HEK293T (cell line): ENCODE results near the gene LIPH.
A peak's percentile ranks its signal among the peaks of the same experiment; 100 is the strongest.

Experiments used
- CTCF ChIA-PET: fragments of 350-600 bp; formaldehyde crosslinking; extraction: SDS; loops from one replicate; lab custom pipeline; 2021; ENCODE audit warnings: antibody characterized with exemption, inconsistent platforms; lab: Yijun Ruan, JAX
- POLR2A ChIA-PET: fragments of 350-600 bp; formaldehyde crosslinking; extraction: SDS; loops from one replicate; lab custom pipeline; 2020; ENCODE audit warnings: antibody characterized with exemption, inconsistent platforms; lab: Yijun Ruan, JAX
- DNase-seq: peaks from one replicate; pipeline ENCODE4 v3.0.0; 2012; ENCODE audit warnings: mixed read lengths; ENCODE audit errors: extremely low spot score
- ARNT ChIP-seq: fragments of 450-650 bp; IDR thresholded peaks from 2 replicates; pipeline ENCODE4 v1.6.1; 2017; ENCODE audit warnings: mild to moderate bottlenecking
- BHLHE40 ChIP-seq: fragments of 450-650 bp; IDR thresholded peaks from 2 replicates; pipeline ENCODE4 v1.6.1; 2016; ENCODE audit warnings: mild to moderate bottlenecking, moderate library complexity, borderline replicate concordance
- CTBP1 ChIP-seq: fragments of 450-650 bp; IDR thresholded peaks from 2 replicates; pipeline ENCODE4 v1.6.1; 2016; ENCODE audit warnings: borderline replicate concordance
- ELF4 ChIP-seq: fragments of 450-650 bp; IDR thresholded peaks from 2 replicates; pipeline ENCODE4 v1.6.1; 2017; ENCODE audit warnings: antibody characterized with exemption
- FOXA1 ChIP-seq: fragments of 450-650 bp; IDR thresholded peaks from 2 replicates; pipeline ENCODE4 v1.6.1; 2016; ENCODE audit warnings: mild to moderate bottlenecking
- FOXK2 ChIP-seq: fragments of 450-650 bp; IDR thresholded peaks from 2 replicates; pipeline ENCODE4 v1.6.1; 2016; ENCODE audit warnings: mild to moderate bottlenecking
- FOXM1 ChIP-seq: fragments of 450-650 bp; IDR thresholded peaks from 2 replicates; pipeline ENCODE4 v1.6.1; 2017; ENCODE audit warnings: mild to moderate bottlenecking, borderline replicate concordance
- HDGF ChIP-seq: fragments of 450-650 bp; IDR thresholded peaks from 2 replicates; pipeline ENCODE4 v1.6.1; 2017; ENCODE audit warnings: antibody characterized with exemption, borderline replicate concordance
- L3MBTL2 ChIP-seq: fragments of 450-650 bp; conservative IDR thresholded peaks from 2 replicates; pipeline ENCODE4 v1.6.1; 2016; ENCODE audit warnings: mild to moderate bottlenecking
- LEF1 ChIP-seq: fragments of 450-650 bp; IDR thresholded peaks from 2 replicates; pipeline ENCODE4 v1.6.1; 2017; ENCODE audit warnings: mild to moderate bottlenecking, borderline replicate concordance
- NFRKB ChIP-seq: fragments of 450-650 bp; IDR thresholded peaks from 2 replicates; pipeline ENCODE4 v1.6.1; 2016; ENCODE audit warnings: mild to moderate bottlenecking, moderate library complexity
- SP1 ChIP-seq: fragments of 450-650 bp; IDR thresholded peaks from 2 replicates; pipeline ENCODE4 v1.6.1; 2017
- SUZ12 ChIP-seq: fragments of 450-650 bp; IDR thresholded peaks from 2 replicates; pipeline ENCODE4 v1.6.1; 2016; ENCODE audit warnings: mild to moderate bottlenecking
- TARDBP ChIP-seq: fragments of 450-650 bp; IDR thresholded peaks from 2 replicates; pipeline ENCODE4 v1.6.1; 2016
- ZNF384 ChIP-seq: fragments of 450-650 bp; IDR thresholded peaks from 2 replicates; pipeline ENCODE4 v1.6.1; 2016
- TF ChIP-seq, protein P1 (sequence below): fragments of 450-650 bp; IDR thresholded peaks from 2 replicates; pipeline ENCODE4 v1.6.1; 2016

LIPH gene

DNA sequence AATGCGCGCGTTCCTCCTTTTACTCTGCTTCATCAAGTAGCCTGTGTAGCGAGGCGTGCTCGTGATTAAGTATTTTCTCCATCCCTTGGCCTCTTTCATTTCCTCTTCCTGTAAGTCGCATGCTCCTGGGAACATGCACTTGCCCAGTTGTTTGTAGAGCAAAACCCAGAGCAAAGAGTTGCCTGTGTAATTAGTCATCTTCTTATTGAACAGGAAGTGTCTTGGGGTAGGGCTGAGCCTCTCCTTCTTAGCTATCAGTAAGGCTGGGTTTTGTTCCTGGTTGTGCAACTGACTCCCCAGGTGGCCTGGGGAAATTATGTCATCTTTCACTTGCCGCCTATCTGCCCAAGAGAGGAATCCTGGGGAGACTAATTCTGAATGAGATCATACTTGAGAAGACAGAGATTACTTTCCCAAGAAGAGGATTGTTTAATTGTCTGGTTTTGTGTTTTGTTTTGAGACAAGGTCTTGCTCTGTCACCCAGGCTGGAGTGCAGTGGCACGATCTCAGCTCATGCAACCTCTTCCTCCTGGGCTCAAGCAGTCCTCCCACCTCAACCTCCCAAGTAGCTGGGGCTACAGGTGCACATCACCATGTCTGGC lies 14.9 kb downstream of the LIPH start:
- CTCF ChIA-PET = no interaction called here
- POLR2A ChIA-PET = no interaction called here
- no peak for TF ChIP-seq FOXA1
- TF ChIP-seq ARNT = no peak
- no peak for TF ChIP-seq SUZ12
- TF ChIP-seq LEF1 = no peak
- TF ChIP-seq L3MBTL2 = no peak
- TF ChIP-seq, protein P1, sequence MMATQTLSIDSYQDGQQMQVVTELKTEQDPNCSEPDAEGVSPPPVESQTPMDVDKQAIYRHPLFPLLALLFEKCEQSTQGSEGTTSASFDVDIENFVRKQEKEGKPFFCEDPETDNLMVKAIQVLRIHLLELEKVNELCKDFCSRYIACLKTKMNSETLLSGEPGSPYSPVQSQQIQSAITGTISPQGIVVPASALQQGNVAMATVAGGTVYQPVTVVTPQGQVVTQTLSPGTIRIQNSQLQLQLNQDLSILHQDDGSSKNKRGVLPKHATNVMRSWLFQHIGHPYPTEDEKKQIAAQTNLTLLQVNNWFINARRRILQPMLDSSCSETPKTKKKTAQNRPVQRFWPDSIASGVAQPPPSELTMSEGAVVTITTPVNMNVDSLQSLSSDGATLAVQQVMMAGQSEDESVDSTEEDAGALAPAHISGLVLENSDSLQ = no peak
- no peak for TF ChIP-seq BHLHE40
- TF ChIP-seq HDGF = no peak
- no peak for TF ChIP-seq SP1
- no peak for TF ChIP-seq ZNF384
- no peak for TF ChIP-seq NFRKB

DNA sequence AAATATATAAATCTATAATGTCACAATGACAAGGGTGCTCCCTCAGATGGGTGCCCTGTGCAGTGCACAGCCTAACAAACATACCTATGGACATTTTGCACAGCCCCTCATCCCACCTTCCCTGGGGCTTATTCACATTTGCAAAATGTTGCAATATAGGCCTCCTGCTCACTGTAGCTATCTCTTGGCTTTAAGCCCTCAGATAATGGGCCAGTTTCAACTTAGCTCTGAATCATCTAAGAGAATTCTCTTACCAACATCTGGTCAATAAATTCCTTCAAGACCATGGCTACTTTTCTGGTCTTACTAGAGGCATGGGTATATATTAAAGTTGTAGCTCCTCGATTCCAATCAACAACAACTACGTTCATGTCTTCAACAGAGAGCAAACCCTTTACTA lies 17.9 kb downstream of the LIPH start:
- TF ChIP-seq SP1 (no peak), LEF1 (no peak), FOXA1 (no peak), ELF4 (no peak)
- TF ChIP-seq, protein P1 = no peak
- DNase-seq = no peak
- CTCF ChIA-PET = interaction anchor here (0.6 kb wide), 1 partner anchor 67 kb away, joined by 3 read pairs; no protein-coding TSS in a partner anchor
- POLR2A ChIA-PET = no interaction called here

More for the DNA sequence above, 14.9 kb downstream of the LIPH start:
- DNase-seq = peak; percentile 30

DNA sequence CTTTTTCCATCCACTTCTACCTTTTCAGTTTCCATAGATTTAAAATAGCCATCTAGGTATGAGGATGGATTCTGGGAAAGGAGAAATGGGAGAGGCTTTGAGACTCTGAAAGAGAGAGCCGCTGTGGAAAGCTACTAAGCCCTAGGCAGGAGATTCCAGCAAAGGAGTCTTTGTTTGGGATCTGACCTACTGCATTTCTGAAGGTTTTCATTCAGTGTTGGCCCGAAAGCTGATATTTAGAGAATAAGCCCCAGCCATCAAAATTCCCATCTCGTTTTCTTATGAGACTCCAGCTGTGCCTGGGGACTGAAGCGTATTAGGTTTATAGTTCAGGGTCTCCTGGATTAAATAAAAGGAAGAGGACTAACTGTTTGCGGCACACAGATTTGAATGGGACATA lies 19.5 kb downstream of the LIPH start:
- TF ChIP-seq BHLHE40 (no peak), ZNF384 (no peak), FOXA1 (no peak), SP1 (no peak), L3MBTL2 (no peak), FOXK2 (no peak), ELF4 (no peak), CTBP1 (no peak), TARDBP (no peak), FOXM1 (no peak), NFRKB (no peak), ARNT (no peak), SUZ12 (no peak), LEF1 (no peak)
- TF ChIP-seq, protein P1 = no peak
- ChIA-PET POLR2A (no interaction called here), CTCF (no interaction called here)
- DNase-seq = no peak

- POLR2A ChIA-PET = no interaction called here
- no peak for TF ChIP-seq SUZ12
- no peak for TF ChIP-seq HDGF
- TF ChIP-seq FOXK2 = no peak
- TF ChIP-seq NFRKB = no peak
- no peak for TF ChIP-seq CTBP1
- no peak for TF ChIP-seq BHLHE40
- no peak for TF ChIP-seq TARDBP
- TF ChIP-seq FOXA1 = no peak
- TF ChIP-seq ARNT = no peak
- no peak for TF ChIP-seq LEF1
- CTCF ChIA-PET = no interaction called here
- no peak for DNase-seq
Measured at GRCh38 chr3:185530856-185531255, 21.5 kb downstream of the LIPH start.

DNA sequence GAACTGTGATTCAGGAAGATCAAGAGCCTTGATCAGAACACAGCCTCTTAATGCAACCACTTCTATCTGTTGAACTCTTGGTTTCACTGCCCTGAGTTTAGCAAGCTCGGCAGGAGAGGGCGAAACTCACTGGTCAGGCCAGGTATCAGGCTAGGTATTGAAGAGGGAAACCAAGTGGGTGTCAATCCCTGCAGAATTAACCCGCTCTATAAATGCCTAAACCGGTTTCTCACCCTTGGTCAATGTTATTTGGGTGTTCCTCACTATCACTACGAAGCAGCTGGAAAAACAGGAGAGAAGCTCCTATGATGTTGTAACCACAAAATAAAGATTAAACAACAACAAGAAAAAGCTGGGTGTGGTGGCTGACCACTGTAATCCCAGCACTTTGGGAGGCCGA lies 23.9 kb downstream of the LIPH start:
- ChIA-PET POLR2A (no interaction called here), CTCF (no interaction called here)
- TF ChIP-seq FOXK2 = no peak
- no peak for DNase-seq

- DNase-seq = no peak
- POLR2A ChIA-PET = no interaction called here
- TF ChIP-seq SP1 (no peak), FOXM1 (no peak)
- CTCF ChIA-PET = no interaction called here
Measured at GRCh38 chr3:185527364-185527763, 25.0 kb downstream of the LIPH start.

DNA sequence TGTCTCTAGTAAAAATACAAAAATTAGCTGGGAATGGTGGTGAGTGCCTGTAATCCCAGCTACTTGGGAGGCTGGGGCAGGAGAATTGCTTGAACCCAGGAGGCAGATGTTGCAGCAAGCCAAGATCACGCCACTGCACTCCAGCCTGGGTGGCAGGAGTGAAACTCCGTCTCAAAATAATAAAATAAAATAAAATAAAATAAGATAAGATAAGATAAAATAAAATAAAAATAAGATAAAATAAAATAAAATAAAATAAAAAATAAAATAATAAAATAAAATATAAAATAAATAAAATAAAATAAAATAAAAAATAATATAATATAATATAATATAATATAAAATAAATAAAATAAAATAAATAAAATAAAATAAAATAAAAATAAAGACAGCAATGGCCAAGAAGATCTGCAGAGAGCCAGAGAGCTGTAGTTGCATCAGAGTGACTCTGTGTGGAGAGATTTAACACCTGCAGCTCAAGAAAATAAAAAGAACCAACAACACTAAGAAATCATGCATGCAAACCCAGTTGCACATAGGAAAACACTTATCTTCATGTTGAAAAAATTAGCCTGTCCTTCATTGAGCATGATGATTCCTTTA lies 25.9 kb downstream of the LIPH start:
- CTCF ChIA-PET = no interaction called here

More for the DNA sequence above, 25.9 kb downstream of the LIPH start:
- DNase-seq = no peak
- TF ChIP-seq NFRKB = no peak
- no peak for TF ChIP-seq CTBP1
- TF ChIP-seq SUZ12 = no peak
- TF ChIP-seq ZNF384 = no peak
- TF ChIP-seq TARDBP = no peak
- TF ChIP-seq FOXA1 = no peak
- TF ChIP-seq, protein P1 = no peak
- no peak for TF ChIP-seq SP1
- no peak for TF ChIP-seq HDGF
- no peak for TF ChIP-seq LEF1
- no peak for TF ChIP-seq BHLHE40
- no peak for TF ChIP-seq L3MBTL2
- no peak for TF ChIP-seq ARNT
- POLR2A ChIA-PET = no interaction called here
